Caco-2 (cell line): Measurements from ENCODE around the gene ANP32A. TPM values are rescaled to one million over a fixed set of nuclear protein-coding genes. Genes with fewer than 3 reads are reported as not detected.
A peak's percentile ranks its signal among the peaks of the same experiment; 100 is the strongest.

Experiments
- BruUV-seq: library from RNA; stranded (reverse); fragments of 400-500 nt; replicated peaks from 2 replicates; lab custom pipeline; 2021; lab: Mats Ljungman, UMichigan
- CTCF ChIA-PET: fragments of 300-600 bp; sonication (Branson Sonifier 250); formaldehyde crosslinking; loops from one replicate; lab custom pipeline; 2022; ENCODE audit warnings: antibody characterized with exemption; lab: Charles Lee
- POLR2A ChIA-PET: fragments of 300-600 bp; sonication (Branson Sonifier 250); formaldehyde crosslinking; loops from one replicate; lab custom pipeline; 2022; ENCODE audit warnings: antibody characterized with exemption; lab: Charles Lee
- DNase-seq, 2 experiments: peaks; one replicate each; pipeline versions ENCODE4 v3.0.0 to v3.0.0-alpha.2; 2020 to 2022
- H3K27me3 ChIP-seq: replicated peaks from 2 replicates; pipeline ENCODE4 v1.6.0; 2011; ENCODE audit warnings: low read length; ENCODE audit not compliant: control insufficient read depth, insufficient read depth
- H3K36me3 ChIP-seq: 2 replicates; pipeline ENCODE4 v1.5.1; 2011; ENCODE audit warnings: low read length; ENCODE audit not compliant: control insufficient read depth, insufficient read depth
- H3K4me1 ChIP-seq: fragments of 250-450 bp; sonication (Bioruptor Pico); 2 replicates; pipeline ENCODE4 v1.5.1; 2020; ENCODE audit warnings: mild to moderate bottlenecking
- H3K4me3 ChIP-seq: 2 replicates; pipeline ENCODE4 v1.5.1; 2011; ENCODE audit warnings: low read depth, mild to moderate bottlenecking, control low read depth, low read length
- H3K9me3 ChIP-seq: fragments of 250-450 bp; sonication (Bioruptor Pico); 2 replicates; pipeline ENCODE4 v1.5.1; 2020; ENCODE audit warnings: mild to moderate bottlenecking, moderate library complexity
- H3K27ac Mint-ChIP-seq: one replicate; pipeline ENCODE4 v1.8.0; 2022; ENCODE audit warnings: mixed read lengths; ENCODE audit not compliant: unreplicated experiment
- H3K27me3 Mint-ChIP-seq: one replicate; pipeline ENCODE4 v1.8.0; 2022; ENCODE audit warnings: mixed read lengths; ENCODE audit not compliant: insufficient read depth, unreplicated experiment
- H3K36me3 Mint-ChIP-seq: one replicate; pipeline ENCODE4 v1.8.0; 2022; ENCODE audit warnings: mild to moderate bottlenecking, mixed read lengths; ENCODE audit not compliant: insufficient read depth, unreplicated experiment
- H3K4me1 Mint-ChIP-seq: one replicate; pipeline ENCODE4 v1.8.0; 2022; ENCODE audit warnings: low read depth, mixed read lengths; ENCODE audit not compliant: unreplicated experiment
- H3K4me3 Mint-ChIP-seq: one replicate; pipeline ENCODE4 v1.8.0; 2022; ENCODE audit warnings: mild to moderate bottlenecking, moderate library complexity, mixed read lengths; ENCODE audit not compliant: unreplicated experiment
- H3K9me3 Mint-ChIP-seq: one replicate; pipeline ENCODE4 v1.8.0; 2022; ENCODE audit warnings: mixed read lengths; ENCODE audit not compliant: unreplicated experiment
- CTCF ChIP-seq, 2 experiments: fragments of 200-600 bp in 1 of 2; IDR thresholded peaks; 1 replicate in 1 of 2; 2 replicates in 1 of 2; pipeline versions ENCODE4 v1.5.1 to v1.8.0; 2011 to 2022; ENCODE audit warnings: antibody characterized with exemption in 1 of 2, control low read depth in 1 of 2, inconsistent platforms in 1 of 2, low read depth in 1 of 2, low read length in 1 of 2, mild to moderate bottlenecking in 1 of 2, moderate library complexity in 1 of 2; ENCODE audit not compliant: insufficient read depth in 1 of 2, severe bottlenecking in 1 of 2, unreplicated experiment in 1 of 2
- intact Hi-C: fragments of 100-400 bp; cut with micrococcal nuclease; formaldehyde crosslinking; loops from one replicate; pipeline ENCODE4 v1.10.0; 2022; ENCODE audit not compliant: unreplicated experiment
- total RNA-seq: library from RNA; stranded (reverse); gene quantifications from 2 replicates; pipeline ENCODE4 v1.2.3, GENCODE V29; 2022

The ANP32A gene
- total RNA-seq, 1 experiment from 2014 or later: 169 TPM

GRCh38 chr15:68846851-68847439 lies 26.2 kb upstream of the ANP32A start:
- TF ChIP-seq CTCF (IDR thresholded peaks at IDR 0.05; ENCODE audit: insufficient read depth in 1 of 2, low read depth in 1 of 2, low read length in 1 of 2, severe bottlenecking in 1 of 2, unreplicated experiment in 1 of 2): no peak
- intact Hi-C loops: no loop called here
- H3K27me3 Mint-ChIP-seq: peaks cover 15% of the 10 kb centered on the region
- H3K27me3 ChIP-seq: peaks cover 1% of the 10 kb centered on the region; the same call in 1 of the 2 replicates
- H3K27ac Mint-ChIP-seq: no peak overlapping the region
- no peak overlapping the region for H3K4me3 ChIP-seq
- no peaks in the 10 kb centered on the region for H3K4me1 Mint-ChIP-seq
- no peaks in the 10 kb centered on the region for H3K4me1 ChIP-seq
- POLR2A ChIA-PET: no interaction called here
- CTCF ChIA-PET: interaction anchor here (1.6 kb wide), 1 partner anchor 29 kb away, joined by 3 read pairs; no protein-coding TSS in a partner anchor
- H3K9me3 ChIP-seq: no peaks in the 10 kb centered on the region; the same call in 1 of the 2 replicates
- no peaks in the 10 kb centered on the region for H3K9me3 Mint-ChIP-seq
- no peaks in the 10 kb centered on the region for H3K36me3 ChIP-seq
- BruUV-seq: no TSS peak
- DNase-seq: no peak
- H3K4me3 Mint-ChIP-seq: no peak overlapping the region
- H3K36me3 Mint-ChIP-seq: no peaks in the 10 kb centered on the region

- Mint-ChIP-seq H3K27ac (no peak overlapping the region), H3K36me3 (no peaks in the 10 kb centered on the region), H3K4me3 (no peak overlapping the region), H3K27me3 (peaks cover 15% of the 10 kb centered on the region), H3K4me1 (no peaks in the 10 kb centered on the region), H3K9me3 (no peaks in the 10 kb centered on the region)
- Histone ChIP-seq H3K4me3 (no peak overlapping the region), H3K36me3 (no peaks in the 10 kb centered on the region), H3K27me3 (peaks cover 1% of the 10 kb centered on the region; the same call in 1 of the 2 replicates), H3K4me1 (no peaks in the 10 kb centered on the region), H3K9me3 (no peaks in the 10 kb centered on the region; the same call in 1 of the 2 replicates)
- BruUV-seq: no TSS peak
- ChIA-PET CTCF (no interaction called here), POLR2A (no interaction called here)
- intact Hi-C loops: no loop called here
- DNase-seq: no peak
- TF ChIP-seq CTCF (IDR thresholded peaks at IDR 0.05; ENCODE audit: insufficient read depth in 1 of 2, low read depth in 1 of 2, low read length in 1 of 2, severe bottlenecking in 1 of 2, unreplicated experiment in 1 of 2): no peak
Measured at GRCh38 chr15:68844856-68845550, 24.3 kb upstream of the ANP32A start.

- POLR2A ChIA-PET: no interaction called here
- no peaks in the 10 kb centered on the region for H3K4me1 Mint-ChIP-seq
- peak in 1 of 2 experiments; percentile 25 for DNase-seq
- Histone ChIP-seq H3K4me1 (no peaks in the 10 kb centered on the region), H3K36me3 (no peaks in the 10 kb centered on the region), H3K9me3 (no peaks in the 10 kb centered on the region), H3K4me3 (peak overlapping the region; percentile 26; the same call in 1 of the 2 replicates), H3K27me3 (peaks cover 1% of the 10 kb centered on the region; the same call in 1 of the 2 replicates)
- CTCF ChIA-PET: interaction anchor here (0.8 kb wide), 1 partner anchor 170 kb away, joined by 3 read pairs; no protein-coding TSS in a partner anchor
- intact Hi-C loops: no loop called here
- H3K27ac Mint-ChIP-seq: no peak overlapping the region
- H3K9me3 Mint-ChIP-seq: no peaks in the 10 kb centered on the region
- no peaks in the 10 kb centered on the region for H3K36me3 Mint-ChIP-seq
- peak overlapping the region; percentile 66 for H3K4me3 Mint-ChIP-seq
- H3K27me3 Mint-ChIP-seq: peaks cover 17% of the 10 kb centered on the region
- BruUV-seq: no TSS peak
- TF ChIP-seq CTCF (IDR thresholded peaks at IDR 0.05; ENCODE audit: insufficient read depth in 1 of 2, low read depth in 1 of 2, low read length in 1 of 2, severe bottlenecking in 1 of 2, unreplicated experiment in 1 of 2): no peak
Measured at GRCh38 chr15:68843425-68844311, 23.0 kb upstream of the ANP32A start.
